Measurements from ENCODE around the gene GNAO1.

DNA sequence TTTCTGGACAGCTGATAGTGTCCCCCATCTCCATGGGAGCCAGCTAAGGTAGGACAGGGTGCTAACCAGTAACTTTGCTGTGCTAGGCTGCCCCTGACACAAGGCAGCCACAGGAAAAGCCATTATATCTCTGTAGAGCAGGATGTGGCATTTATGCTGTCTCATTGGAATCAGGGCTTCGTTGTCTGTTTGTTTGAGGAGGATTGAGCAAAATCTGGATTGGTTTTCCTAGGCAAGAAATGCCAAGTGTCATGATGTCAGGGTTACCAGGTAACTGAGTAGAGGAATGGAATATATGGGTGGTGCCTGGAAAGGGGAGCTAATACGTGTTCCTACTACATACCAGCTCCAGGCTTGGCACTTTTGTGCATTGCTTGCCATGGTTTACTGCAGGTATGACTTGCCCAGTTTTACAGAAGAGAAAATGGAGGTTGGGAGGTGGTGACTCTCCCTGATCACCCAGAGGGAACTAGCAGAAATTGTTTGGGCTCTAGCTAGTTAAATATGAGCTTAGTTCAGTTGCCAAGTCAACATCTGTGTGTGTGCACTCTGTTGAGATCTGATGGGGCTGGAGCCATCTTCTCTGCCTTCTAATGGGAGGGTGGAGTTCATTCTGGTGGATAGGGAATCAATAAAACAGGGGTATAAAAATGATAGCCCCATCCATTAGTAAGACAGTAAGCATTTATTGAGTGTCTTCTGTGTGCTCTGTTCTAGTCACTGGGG lies 33.9 kb downstream of the GNAO1 start:
- TF ChIP-seq ZNF384 (IDR thresholded peaks at IDR 0.05) (no peak), NFRKB (IDR thresholded peaks at IDR 0.05) (no peak), SP1 (IDR thresholded peaks at IDR 0.05) (no peak), ELF4 (IDR thresholded peaks at IDR 0.05) (no peak), FOXA1 (IDR thresholded peaks at IDR 0.05) (no peak), HDGF (IDR thresholded peaks at IDR 0.05; ENCODE audit: borderline replicate concordance) (no peak), BHLHE40 (IDR thresholded peaks at IDR 0.05; ENCODE audit: borderline replicate concordance) (no peak), SUZ12 (IDR thresholded peaks at IDR 0.05) (no peak), FOXM1 (IDR thresholded peaks at IDR 0.05; ENCODE audit: borderline replicate concordance) (no peak), TARDBP (IDR thresholded peaks at IDR 0.05) (no peak), ARNT (IDR thresholded peaks at IDR 0.05) (no peak)
- TF ChIP-seq, protein P1, sequence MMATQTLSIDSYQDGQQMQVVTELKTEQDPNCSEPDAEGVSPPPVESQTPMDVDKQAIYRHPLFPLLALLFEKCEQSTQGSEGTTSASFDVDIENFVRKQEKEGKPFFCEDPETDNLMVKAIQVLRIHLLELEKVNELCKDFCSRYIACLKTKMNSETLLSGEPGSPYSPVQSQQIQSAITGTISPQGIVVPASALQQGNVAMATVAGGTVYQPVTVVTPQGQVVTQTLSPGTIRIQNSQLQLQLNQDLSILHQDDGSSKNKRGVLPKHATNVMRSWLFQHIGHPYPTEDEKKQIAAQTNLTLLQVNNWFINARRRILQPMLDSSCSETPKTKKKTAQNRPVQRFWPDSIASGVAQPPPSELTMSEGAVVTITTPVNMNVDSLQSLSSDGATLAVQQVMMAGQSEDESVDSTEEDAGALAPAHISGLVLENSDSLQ (IDR thresholded peaks at IDR 0.05) = no peak
